ENCODE results near the gene EXTL2.
"Not testable (repeated sequence)": the region's sequence is repeated elsewhere in the genome, so short reads cannot be mapped to it uniquely, and the experiment has no call there.

Gene EXTL2

DNA sequence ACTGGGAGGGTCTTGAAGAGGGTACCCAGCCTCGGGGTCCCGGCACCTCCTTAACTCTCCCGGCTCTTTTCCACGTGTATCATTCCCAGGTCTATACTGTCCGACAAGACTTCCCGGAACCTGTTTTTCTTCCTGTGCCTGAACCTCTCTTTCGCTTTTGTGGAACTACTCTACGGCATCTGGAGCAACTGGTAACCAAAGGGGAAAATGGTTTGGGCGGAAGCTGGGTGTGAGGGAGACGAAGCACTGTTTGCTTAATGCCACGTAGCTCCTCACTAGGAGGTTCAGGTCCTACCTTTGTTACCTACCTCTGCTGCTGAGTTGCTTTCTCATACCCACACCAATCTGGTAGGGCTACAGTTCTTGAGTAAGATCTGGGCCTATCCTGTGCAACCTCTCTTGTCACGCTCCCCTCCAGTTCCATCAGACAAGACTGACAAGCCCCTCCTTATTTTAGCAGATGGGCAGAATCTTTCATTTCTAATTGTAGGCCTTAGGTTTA lies 1.9 kb upstream of the EXTL2 start:
- no peak for DNase-seq

- DNase-seq: peak; percentile 39
Observed at GRCh38 chr1:100895540-100896480, 1.2 kb upstream of the EXTL2 start, which contains the start of gene SLC30A7. TSS of gene SLC30A7 (plus strand) at chr1:100896090. CDS start at chr1:100896263, 173 bp downstream.

GRCh38 chr1:100893718-100894117 lies 924 bp downstream of the EXTL2 start:
- no peak for DNase-seq

DNA sequence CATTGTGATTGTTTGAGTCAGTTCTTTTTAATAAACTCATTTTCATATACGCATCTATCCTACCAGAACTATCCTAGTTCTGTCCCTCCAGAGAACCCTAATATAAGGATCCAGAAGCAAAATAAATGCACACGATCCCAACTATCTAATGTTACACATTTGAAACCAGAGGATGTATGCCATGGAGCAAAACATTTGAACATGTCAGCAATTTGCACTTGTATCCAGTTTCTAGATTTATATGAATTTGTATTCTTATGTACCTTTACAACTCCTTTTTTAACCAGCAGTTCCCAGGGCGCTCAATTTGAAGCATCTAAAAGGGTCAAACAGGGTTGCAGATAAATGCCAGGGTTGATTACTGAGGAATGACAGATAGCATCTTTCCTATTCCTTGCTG lies 2.1 kb downstream of the EXTL2 start:
- no peak for DNase-seq

GRCh38 chr1:100891380-100891779 lies 3.3 kb downstream of the EXTL2 start:
- no peak for DNase-seq

- DNase-seq: not testable (repeated sequence)
Observed at GRCh38 chr1:100889869-100890482, 4.7 kb downstream of the EXTL2 start.

DNA sequence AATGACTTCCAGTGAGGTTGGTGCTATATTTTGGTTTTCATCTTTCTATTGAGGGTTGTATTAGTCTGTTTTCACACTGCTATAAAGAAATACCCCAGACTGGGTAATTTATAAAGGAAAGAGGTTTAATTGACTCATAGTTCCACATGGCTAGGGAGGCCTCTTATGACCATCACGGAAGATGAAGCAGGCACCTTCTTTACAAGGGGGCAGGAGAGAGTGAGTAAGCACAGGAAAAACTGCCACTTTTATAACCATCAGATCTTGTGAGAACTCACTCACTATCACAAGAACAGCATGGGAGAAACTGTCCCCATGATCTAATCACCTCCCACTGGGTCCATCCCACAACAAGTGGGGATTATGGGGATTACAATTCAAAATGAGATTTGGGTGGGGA lies 5.6 kb downstream of the EXTL2 start:
- not testable (repeated sequence) for DNase-seq

- DNase-seq: no peak
Observed at GRCh38 chr1:100883963-100884362, 10.7 kb downstream of the EXTL2 start.

GRCh38 chr1:100882698-100883097 lies 11.9 kb downstream of the EXTL2 start:
- peak; percentile 32 for DNase-seq

GRCh38 chr1:100881687-100882086 lies 13.0 kb downstream of the EXTL2 start:
- DNase-seq: no peak

- no peak for DNase-seq
Observed at GRCh38 chr1:100879422-100879821, 15.2 kb downstream of the EXTL2 start.

DNA sequence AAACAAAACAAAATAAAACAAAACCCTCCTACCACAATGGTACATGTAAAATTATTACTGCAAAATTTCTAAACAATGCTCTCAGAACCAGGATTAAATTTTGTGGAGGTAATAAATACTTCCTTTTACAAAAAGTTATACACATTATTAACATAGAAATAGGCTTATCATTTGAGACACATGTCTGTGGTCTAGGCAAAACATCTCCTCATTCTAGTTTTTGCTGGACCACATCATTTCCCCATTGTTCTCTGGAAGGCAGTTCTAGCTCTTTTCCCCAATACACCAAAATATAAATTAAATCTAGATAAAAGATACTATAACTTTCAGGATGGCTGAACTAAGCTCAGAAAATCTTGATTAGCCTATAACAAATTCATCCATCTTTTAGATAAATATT lies 18.4 kb downstream of the EXTL2 start:
- no peak for DNase-seq

DNA sequence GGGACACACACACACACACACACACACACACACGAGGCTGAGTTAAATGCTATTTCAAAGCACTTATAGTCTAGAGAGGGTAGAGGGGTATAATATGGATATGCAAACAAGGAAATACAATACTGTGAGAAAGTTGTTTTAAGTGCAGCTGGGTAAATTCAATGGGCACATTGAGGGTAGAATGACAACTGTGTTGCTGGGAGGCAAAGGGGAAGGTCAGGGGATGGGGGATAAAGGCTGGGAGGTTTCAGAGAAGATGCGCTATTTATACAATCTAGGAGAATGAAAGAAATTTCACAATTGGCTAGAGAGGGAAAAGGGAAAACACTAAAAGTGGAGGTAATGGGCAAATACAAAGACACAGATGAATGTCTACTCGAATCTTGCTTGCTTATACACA lies 19.4 kb downstream of the EXTL2 start:
- no peak for DNase-seq

DNA sequence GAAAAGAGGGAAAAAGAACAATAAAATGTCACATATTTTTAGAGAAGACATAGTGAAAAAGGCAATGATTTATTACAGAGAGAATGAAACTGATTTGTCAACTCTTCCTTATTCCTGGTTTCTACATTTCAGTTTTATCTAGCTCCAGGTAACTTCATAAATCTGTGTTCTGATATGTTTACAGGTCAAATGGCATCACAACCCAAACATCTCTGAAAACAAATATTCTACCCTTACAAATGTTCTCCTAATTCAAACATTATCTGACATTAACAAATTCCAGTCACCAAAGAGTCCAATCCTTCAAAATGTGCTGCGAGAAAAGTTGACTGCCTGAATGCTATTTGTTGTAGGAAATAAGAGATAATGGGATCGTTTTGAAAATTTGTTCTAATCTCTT lies 20.2 kb downstream of the EXTL2 start:
- no peak for DNase-seq

DNA sequence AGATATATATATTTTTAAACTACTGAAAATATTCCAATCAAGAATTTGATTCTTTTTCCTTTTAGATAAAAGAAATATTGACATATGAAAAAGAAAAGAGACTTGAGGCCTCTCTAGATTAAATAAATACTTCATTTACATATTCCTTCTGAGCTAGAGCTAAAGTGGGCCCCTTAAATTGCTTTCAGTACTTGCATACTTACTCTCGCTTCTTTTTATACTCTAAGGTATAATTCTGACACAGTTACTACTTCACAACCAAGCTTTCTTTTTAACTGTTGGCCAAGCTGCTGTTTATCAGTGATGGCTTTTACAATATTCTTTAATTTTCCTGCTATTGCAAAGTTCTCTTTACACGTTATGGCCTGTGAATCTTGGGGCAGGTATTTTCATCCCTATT lies 24.6 kb downstream of the EXTL2 start:
- DNase-seq: no peak

GRCh38 chr1:100868364-100868995 lies 26.2 kb downstream of the EXTL2 start:
- no peak for DNase-seq

GRCh38 chr1:100866901-100867206 lies 27.8 kb downstream of the EXTL2 start:
- no peak for DNase-seq

DNA sequence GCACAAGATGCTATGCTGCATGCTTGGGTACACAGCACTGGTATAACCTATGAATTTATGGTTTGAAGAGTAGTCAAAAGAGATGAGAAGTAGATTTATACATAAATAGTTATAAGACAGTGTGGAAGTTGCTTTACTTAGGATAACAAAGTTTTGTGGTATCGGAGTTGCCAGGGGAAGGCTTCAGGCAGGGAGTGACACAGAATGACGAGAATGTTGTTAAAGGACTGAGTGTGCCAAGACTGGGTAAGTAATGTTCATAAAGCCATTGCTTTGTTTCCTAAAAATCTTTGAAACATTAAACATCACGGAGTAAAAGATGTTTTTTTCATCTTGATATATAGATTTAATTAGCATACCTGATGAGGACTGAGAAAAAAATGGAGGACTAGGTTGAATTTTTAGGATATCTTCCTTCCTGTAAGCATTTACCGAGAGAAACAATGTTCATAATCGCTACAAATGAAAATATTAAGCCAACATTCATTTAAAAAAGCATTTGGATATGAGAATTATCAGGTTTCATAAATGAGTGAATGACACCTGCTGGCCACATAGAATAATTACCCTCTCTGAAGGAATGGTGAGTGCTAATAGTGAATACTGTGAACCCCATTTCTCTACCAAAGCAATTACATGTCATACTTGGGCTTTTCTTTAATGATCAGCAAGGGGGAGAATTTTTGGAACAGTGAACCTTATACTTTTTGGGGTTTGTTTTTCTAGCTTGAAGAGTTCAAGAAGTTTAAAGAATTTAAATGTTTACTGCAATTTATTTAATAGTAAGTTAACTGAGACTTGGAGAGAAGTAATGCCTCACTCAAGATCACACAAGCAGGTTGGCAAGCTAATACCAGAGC lies 28.4 kb downstream of the EXTL2 start:
- DNase-seq: no peak

DNA sequence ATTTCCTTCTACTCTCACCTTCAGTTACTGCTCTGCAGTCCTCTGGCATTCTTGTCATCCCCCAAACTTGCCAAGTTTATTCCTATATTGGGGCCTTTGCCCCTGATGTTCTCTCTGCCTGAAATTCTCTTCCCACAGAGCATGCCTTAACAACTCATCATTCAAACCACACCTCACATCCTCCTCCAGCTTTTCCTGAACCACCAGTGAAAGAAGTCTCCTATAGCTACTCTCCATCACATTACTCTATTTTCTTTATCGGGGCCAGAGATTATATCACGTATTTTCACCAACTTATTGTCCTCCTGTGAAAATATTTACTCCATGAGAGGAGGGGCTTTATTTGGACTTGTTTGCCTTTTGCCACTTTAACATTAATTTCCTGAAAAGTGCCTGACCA lies 32.1 kb downstream of the EXTL2 start:
- DNase-seq: no peak

GRCh38 chr1:100861379-100861778 lies 33.3 kb downstream of the EXTL2 start:
- no peak for DNase-seq

DNA sequence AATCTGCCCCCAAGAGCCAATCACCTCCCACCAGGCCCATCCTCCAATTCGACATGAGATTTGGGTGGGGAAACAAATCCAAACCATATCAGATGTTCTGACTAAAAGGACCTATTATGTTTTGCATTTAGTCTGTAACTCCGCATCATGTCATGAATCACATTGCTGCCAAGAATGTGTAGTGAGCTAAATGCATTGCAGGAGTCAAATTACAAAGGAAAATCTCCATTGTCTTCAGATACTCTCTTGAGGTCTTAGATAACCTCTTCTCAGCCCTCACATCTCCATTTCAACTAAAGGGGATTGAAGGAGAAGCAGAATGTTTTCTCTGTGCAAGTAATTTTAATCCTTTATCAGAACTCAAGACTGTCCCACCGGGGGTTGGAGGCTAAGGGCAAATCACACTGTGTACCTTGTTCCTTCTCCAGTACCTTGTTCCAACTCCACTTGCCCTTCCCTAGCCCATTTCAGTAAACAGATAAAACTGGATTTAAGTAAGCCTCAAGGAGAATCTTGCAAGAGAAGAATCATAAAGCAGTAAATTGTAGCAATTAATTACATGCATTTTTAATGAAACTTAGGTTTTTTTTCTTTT lies 34.1 kb downstream of the EXTL2 start:
- no peak for DNase-seq

- not testable (repeated sequence) for DNase-seq
Observed at GRCh38 chr1:100855116-100855515, 39.5 kb downstream of the EXTL2 start.
